ENCODE data around the gene SMIM22.
A peak's percentile ranks its signal among the peaks of the same experiment; 100 is the strongest.

The SMIM22 gene

GRCh38 chr16:4799171-4799855, 4.1 kb downstream of the SMIM22 start:
- no peaks in the 10 kb centered on the region for H3K27me3 Mint-ChIP-seq
- H3K4me3 Mint-ChIP-seq: no peak overlapping the region
- no peaks in the 10 kb centered on the region for H3K9me3 Mint-ChIP-seq
- H3K36me3 Mint-ChIP-seq (ENCODE audit: low read depth): peaks cover 4% of the 10 kb centered on the region
- peaks cover 16% of the 10 kb centered on the region for H3K4me1 Mint-ChIP-seq (ENCODE audit: low read depth)
- H3K27ac Mint-ChIP-seq: no peak overlapping the region

- Mint-ChIP-seq H3K4me3 (peak overlapping the region; percentile 44), H3K4me1 (ENCODE audit: low read depth) (peaks cover 16% of the 10 kb centered on the region), H3K27me3 (no peaks in the 10 kb centered on the region), H3K36me3 (ENCODE audit: low read depth) (peaks cover 15% of the 10 kb centered on the region), H3K27ac (no peak overlapping the region), H3K9me3 (no peaks in the 10 kb centered on the region)
Observed at GRCh38 chr16:4800290-4801041, 5.3 kb downstream of the SMIM22 start.

- H3K36me3 Mint-ChIP-seq (ENCODE audit: low read depth): peaks cover 15% of the 10 kb centered on the region
- H3K4me1 Mint-ChIP-seq (ENCODE audit: low read depth): peaks cover 16% of the 10 kb centered on the region
- H3K27ac Mint-ChIP-seq: no peak overlapping the region
Observed at GRCh38 chr16:4801051-4801961, 6.1 kb downstream of the SMIM22 start.

GRCh38 chr16:4801962-4802658, 6.9 kb downstream of the SMIM22 start, which contains the start of gene ROGDI:
TSS of gene ROGDI (minus strand) at chr16:4802633. CDS start at chr16:4802571, 62 bp downstream.
- H3K4me3 Mint-ChIP-seq: peak within 1 kb of the TSS; percentile 79
- H3K9me3 Mint-ChIP-seq: no peaks in the 10 kb centered on the region
- no peak within 1 kb of the TSS for H3K27ac Mint-ChIP-seq
- H3K36me3 Mint-ChIP-seq (ENCODE audit: low read depth): peaks cover 16% of the 10 kb centered on the region
- peaks cover 16% of the 10 kb centered on the region for H3K4me1 Mint-ChIP-seq (ENCODE audit: low read depth)
- no peaks in the 10 kb centered on the region for H3K27me3 Mint-ChIP-seq

More at GRCh38 chr16:4801051-4801961, 6.1 kb downstream of the SMIM22 start:
- H3K9me3 Mint-ChIP-seq: no peaks in the 10 kb centered on the region
- peak overlapping the region; percentile 79 for H3K4me3 Mint-ChIP-seq
- H3K27me3 Mint-ChIP-seq: no peaks in the 10 kb centered on the region

- Mint-ChIP-seq H3K27ac (no peak overlapping the region), H3K4me3 (peak overlapping the region; percentile 79), H3K27me3 (no peaks in the 10 kb centered on the region)
Observed at GRCh38 chr16:4802659-4803287, 7.6 kb downstream of the SMIM22 start.

GRCh38 chr16:4803401-4803844, 8.3 kb downstream of the SMIM22 start:
- Mint-ChIP-seq H3K4me3 (peak overlapping the region; percentile 74), H3K27me3 (no peaks in the 10 kb centered on the region), H3K36me3 (ENCODE audit: low read depth) (peaks cover 24% of the 10 kb centered on the region), H3K9me3 (no peaks in the 10 kb centered on the region), H3K27ac (no peak overlapping the region), H3K4me1 (ENCODE audit: low read depth) (peaks cover 16% of the 10 kb centered on the region)

More at GRCh38 chr16:4802659-4803287, 7.6 kb downstream of the SMIM22 start:
- Mint-ChIP-seq H3K9me3 (no peaks in the 10 kb centered on the region), H3K36me3 (ENCODE audit: low read depth) (peaks cover 22% of the 10 kb centered on the region), H3K4me1 (ENCODE audit: low read depth) (peaks cover 16% of the 10 kb centered on the region)

- H3K27me3 Mint-ChIP-seq: no peaks in the 10 kb centered on the region
- H3K27ac Mint-ChIP-seq: no peak overlapping the region
- peaks cover 16% of the 10 kb centered on the region for H3K4me1 Mint-ChIP-seq (ENCODE audit: low read depth)
- peaks cover 24% of the 10 kb centered on the region for H3K36me3 Mint-ChIP-seq (ENCODE audit: low read depth)
- H3K4me3 Mint-ChIP-seq: no peak overlapping the region
- no peaks in the 10 kb centered on the region for H3K9me3 Mint-ChIP-seq
Observed at GRCh38 chr16:4803898-4804762, 9.0 kb downstream of the SMIM22 start.

- peaks cover 16% of the 10 kb centered on the region for H3K4me1 Mint-ChIP-seq (ENCODE audit: low read depth)
- H3K27me3 Mint-ChIP-seq: no peaks in the 10 kb centered on the region
- H3K27ac Mint-ChIP-seq: no peak overlapping the region
- no peaks in the 10 kb centered on the region for H3K9me3 Mint-ChIP-seq
- H3K4me3 Mint-ChIP-seq: no peak overlapping the region
- peaks cover 30% of the 10 kb centered on the region for H3K36me3 Mint-ChIP-seq (ENCODE audit: low read depth)
Observed at GRCh38 chr16:4805231-4805630, 10.1 kb downstream of the SMIM22 start.

- Mint-ChIP-seq H3K9me3 (no peaks in the 10 kb centered on the region), H3K27ac (no peak overlapping the region), H3K36me3 (ENCODE audit: low read depth) (peaks cover 36% of the 10 kb centered on the region), H3K4me1 (ENCODE audit: low read depth) (peaks cover 11% of the 10 kb centered on the region), H3K27me3 (no peaks in the 10 kb centered on the region), H3K4me3 (no peak overlapping the region)
Observed at GRCh38 chr16:4806280-4806679, 11.1 kb downstream of the SMIM22 start.

- H3K27ac Mint-ChIP-seq: no peak overlapping the region
- H3K36me3 Mint-ChIP-seq (ENCODE audit: low read depth): peaks cover 58% of the 10 kb centered on the region
- H3K9me3 Mint-ChIP-seq: no peaks in the 10 kb centered on the region
- H3K4me1 Mint-ChIP-seq (ENCODE audit: low read depth): no peaks in the 10 kb centered on the region
- no peak overlapping the region for H3K4me3 Mint-ChIP-seq
- H3K27me3 Mint-ChIP-seq: no peaks in the 10 kb centered on the region
Observed at GRCh38 chr16:4811242-4811641, 16.1 kb downstream of the SMIM22 start.

GRCh38 chr16:4811773-4812172, 16.6 kb downstream of the SMIM22 start:
- Mint-ChIP-seq H3K4me1 (ENCODE audit: low read depth) (no peaks in the 10 kb centered on the region), H3K36me3 (ENCODE audit: low read depth) (peaks cover 62% of the 10 kb centered on the region), H3K4me3 (no peak overlapping the region), H3K9me3 (no peaks in the 10 kb centered on the region), H3K27me3 (no peaks in the 10 kb centered on the region), H3K27ac (no peak overlapping the region)

- Mint-ChIP-seq H3K27ac (no peak overlapping the region), H3K4me1 (ENCODE audit: low read depth) (no peaks in the 10 kb centered on the region), H3K27me3 (no peaks in the 10 kb centered on the region), H3K9me3 (no peaks in the 10 kb centered on the region), H3K4me3 (no peak overlapping the region), H3K36me3 (ENCODE audit: low read depth) (peaks cover 59% of the 10 kb centered on the region)
Observed at GRCh38 chr16:4813251-4814003, 18.3 kb downstream of the SMIM22 start.
